IMR-90 (cell line): ENCODE results near the gene TAF4. TPM values are rescaled to one million over a fixed set of nuclear protein-coding genes. Genes with fewer than 3 reads are reported as not detected.

Experiments
- ATAC-seq: fragments of 200-7000 bp; cut with Tn5 transposase; 2 replicates; pipeline ENCODE4 v1.9.1; 2020; ENCODE audit warnings: low read depth, mild to moderate bottlenecking, moderate library complexity
- BruUV-seq: library from RNA; stranded (reverse); fragments of 400-500 nt; replicated peaks from 2 replicates; lab custom pipeline; 2021; lab: Mats Ljungman, UMichigan
- CTCF ChIA-PET: fragments of 300-600 bp; formaldehyde crosslinking; extraction: SDS; loops from one replicate; lab custom pipeline; 2021; ENCODE audit warnings: antibody characterized with exemption; lab: Yijun Ruan, JAX
- POLR2A ChIA-PET: fragments of 300-600 bp; sonication (Branson Sonifier 250); formaldehyde crosslinking; loops from one replicate; lab custom pipeline; 2022; ENCODE audit warnings: antibody characterized with exemption; ENCODE audit not compliant: unreplicated experiment; lab: Charles Lee
- DNase-seq: peaks from one replicate; pipeline ENCODE4 v3.0.0; 2013
- H2AFZ ChIP-seq: replicated peaks from 2 replicates; pipeline ENCODE3; 2013; ENCODE audit warnings: low read length, mild to moderate bottlenecking; ENCODE audit not compliant: poor library complexity
- H2AK5ac ChIP-seq: 2 replicates; pipeline ENCODE4 v1.6.1; 2013; ENCODE audit warnings: low read depth, low read length, inconsistent platforms
- H2AK9ac ChIP-seq: replicated peaks from 2 replicates; pipeline ENCODE3; 2013; ENCODE audit warnings: mild to moderate bottlenecking, low read depth, low read length, moderate library complexity; ENCODE audit not compliant: poor library complexity
- H2BK120ac ChIP-seq: 2 replicates; pipeline ENCODE4 v1.6.1; 2013; ENCODE audit warnings: low read depth, low read length, inconsistent platforms
- H2BK15ac ChIP-seq: 3 replicates; pipeline ENCODE4 v1.6.1; 2013; ENCODE audit warnings: low read depth, low read length, inconsistent platforms
- H2BK20ac ChIP-seq: 2 replicates; pipeline ENCODE4 v1.6.1; 2013; ENCODE audit warnings: low read depth, mild to moderate bottlenecking, inconsistent platforms, low read length, moderate library complexity
- H2BK5ac ChIP-seq: 2 replicates; pipeline ENCODE4 v1.6.1; 2013; ENCODE audit warnings: mild to moderate bottlenecking, low read depth, low read length, inconsistent platforms; ENCODE audit not compliant: poor library complexity, severe bottlenecking
- H3K14ac ChIP-seq: replicated peaks from 2 replicates; pipeline ENCODE4 v1.6.1; 2013; ENCODE audit warnings: low read depth, low read length, inconsistent platforms
- H3K18ac ChIP-seq: 2 replicates; pipeline ENCODE4 v1.6.1; 2013; ENCODE audit warnings: low read depth, low read length, control low read depth
- H3K23ac ChIP-seq: 2 replicates; pipeline ENCODE4 v1.6.1; 2013; ENCODE audit warnings: low read depth, low read length, inconsistent platforms
- H3K27ac ChIP-seq: 2 replicates; pipeline ENCODE4 v1.5.1; 2013; ENCODE audit warnings: mild to moderate bottlenecking, control low read depth, low read length; ENCODE audit not compliant: insufficient read depth
- H3K27me3 ChIP-seq: 2 replicates; pipeline ENCODE4 v1.6.1; 2013; ENCODE audit warnings: low read length; ENCODE audit not compliant: control insufficient read depth, insufficient read depth
- H3K36me3 ChIP-seq: 2 replicates; pipeline ENCODE4 v1.6.1; 2013; ENCODE audit warnings: low read length, mixed read lengths; ENCODE audit not compliant: control insufficient read depth, insufficient read depth
- H3K4ac ChIP-seq: 2 replicates; pipeline ENCODE4 v1.6.1; 2013; ENCODE audit warnings: low read depth, low read length, inconsistent platforms
- H3K4me1 ChIP-seq: 2 replicates; pipeline ENCODE4 v1.6.1; 2013; ENCODE audit warnings: low read length, mixed read lengths; ENCODE audit not compliant: control insufficient read depth, insufficient read depth
- H3K4me2 ChIP-seq: 2 replicates; pipeline ENCODE4 v1.6.1; 2013; ENCODE audit warnings: low read depth, mild to moderate bottlenecking, control low read depth, low read length, moderate library complexity
- H3K4me3 ChIP-seq: 2 replicates; pipeline ENCODE4 v1.5.1; 2013; ENCODE audit warnings: low read depth, mild to moderate bottlenecking, control low read depth, low read length, moderate library complexity; ENCODE audit not compliant: insufficient read depth
- H3K56ac ChIP-seq: 2 replicates; pipeline ENCODE4 v1.6.1; 2013; ENCODE audit warnings: low read length, inconsistent platforms; ENCODE audit not compliant: insufficient read depth; ENCODE audit errors: extremely low read depth
- H3K79me1 ChIP-seq, 2 experiments: 2 replicates each; pipeline ENCODE4 v1.6.1; 2013; ENCODE audit warnings: low read length in 2 of 2, inconsistent platforms in 1 of 2, low read depth in 1 of 2
- H3K9ac ChIP-seq: 2 replicates; pipeline ENCODE4 v1.6.1; 2013; ENCODE audit warnings: low read depth, low read length, control low read depth
- H3K9me1 ChIP-seq: 2 replicates; pipeline ENCODE4 v1.6.1; 2013; ENCODE audit warnings: low read length, inconsistent platforms; ENCODE audit not compliant: insufficient read depth
- H3K9me3 ChIP-seq: 2 replicates; pipeline ENCODE4 v1.6.1; 2013; ENCODE audit warnings: low read length; ENCODE audit not compliant: control insufficient read depth, insufficient read depth
- H4K20me1 ChIP-seq: 2 replicates; pipeline ENCODE4 v1.6.1; 2013; ENCODE audit warnings: low read length, inconsistent platforms; ENCODE audit not compliant: insufficient read depth
- H4K5ac ChIP-seq: 2 replicates; pipeline ENCODE4 v1.6.1; 2013; ENCODE audit warnings: mild to moderate bottlenecking, low read depth, low read length, control low read depth
- H4K8ac ChIP-seq, 2 experiments: 2 replicates each; pipeline ENCODE4 v1.6.1; 2013; ENCODE audit warnings: low read depth in 2 of 2, low read length in 2 of 2, control low read depth in 1 of 2, inconsistent platforms in 1 of 2
- H4K91ac ChIP-seq: 2 replicates; pipeline ENCODE4 v1.6.1; 2013; ENCODE audit warnings: low read depth, low read length, inconsistent platforms; ENCODE audit not compliant: insufficient read depth
- USF2 ChIP-seq: fragments of 150-350 bp; IDR thresholded peaks from 2 replicates; pipeline ENCODE4 v1.6.1; 2017; ENCODE audit warnings: mild to moderate bottlenecking, antibody characterized with exemption, low read length, low read depth
- WGBS, 2 experiments: methylation state at CpG; one replicate each; pipeline versions ENCODE4 v1.1.5 to v1.1.7; 2013; ENCODE audit warnings: missing lambda C conversion rate in 2 of 2; ENCODE audit not compliant: insufficient read length in 1 of 2; ENCODE audit errors: extremely low coverage in 2 of 2; 5-methylcytosine and 5-hydroxymethylcytosine counted together
- dilution Hi-C: fragments of 300-500 bp; cut with HindIII; formaldehyde crosslinking; loops from one replicate; pipeline ENCODE4 v1.14.3; 2018; ENCODE audit warnings: low sequenced_read_pairs; ENCODE audit not compliant: unreplicated experiment
- in situ Hi-C: fragments of 300-500 bp; cut with MboI; formaldehyde crosslinking; loops from 3 replicates; pipeline ENCODE4 v1.14.3; 2019; ENCODE audit warnings: low sequenced_read_pairs, inconsistent platforms, mixed read lengths
- intact Hi-C: fragments of 100-400 bp; cut with micrococcal nuclease; formaldehyde crosslinking; loops from 2 replicates; pipeline ENCODE4 v1.10.0; 2022
- polyA plus RNA-seq, 3 experiments: library from polyadenylated mRNA; depleted of rRNA; stranded (reverse); fragments of >200 nt; gene quantifications; 2 replicates each; pipeline ENCODE4 v1.2.3, GENCODE V29; 2012; ENCODE audit warnings: low replicate concordance in 1 of 3
- total RNA-seq: library from RNA; depleted of rRNA; stranded (reverse); fragments of >200 nt; gene quantifications from 2 replicates; pipeline ENCODE4 v1.2.3, GENCODE V29; 2012

Gene TAF4
- total and polyA plus RNA-seq, 2 of the 4 experiments (the other 2 are of a cell fraction): 1.4 to 5.1 TPM

- Histone ChIP-seq H3K9me3 (no peaks in the 10 kb centered on the region), H4K8ac (no peak overlapping the region), H3K36me3 (no peaks in the 10 kb centered on the region), H4K5ac (no peak overlapping the region), H3K79me1 (no peaks in the 10 kb centered on the region; a peak in 1 of 4 replicates), H3K9me1 (peaks cover 11% of the 10 kb centered on the region), H2BK5ac (no peak overlapping the region), H3K4me2 (no peak overlapping the region; the same call in 1 of the 2 replicates), H2BK15ac (no peak overlapping the region), H4K91ac (no peak overlapping the region; the same call in 1 of the 2 replicates), H3K4me1 (peaks cover 7% of the 10 kb centered on the region), H3K4ac (no peak overlapping the region), H3K27ac (no peak overlapping the region), H3K9ac (no peak overlapping the region), H2BK20ac (no peak overlapping the region), H2AK9ac (peak overlapping the region; percentile 76), H3K27me3 (peaks cover 9% of the 10 kb centered on the region; the same call in 1 of the 2 replicates), H3K23ac (no peak overlapping the region), H2AK5ac (peak overlapping the region; percentile 88), H3K14ac (no peak overlapping the region), H3K56ac (no peak overlapping the region), H2AFZ (no peak overlapping the region), H3K18ac (no peak overlapping the region), H4K20me1 (peaks cover 4% of the 10 kb centered on the region; the same call in 1 of the 2 replicates), H2BK120ac (0 out of 2 replicates have a peak overlapping the region, but pooled peaks have one; percentile 17), H3K4me3 (no peak overlapping the region)
- intact Hi-C loops (no loop called here), dilution Hi-C loops (no loop called here), in situ Hi-C loops (no loop called here)
- DNase-seq (no peak), ATAC-seq (no peak)
- 93% methylated on average over 9 of the region's 17 CpGs; no CpG with 5 or more reads in 1 of the 2 experiments for WGBS, 2 experiments
- POLR2A ChIA-PET: no interaction called here
- CTCF ChIA-PET: no interaction called here
- no peak for TF ChIP-seq USF2
- BruUV-seq: no TSS peak
Measured at GRCh38 chr20:62087632-62088031, 22.0 kb upstream of the TAF4 start.
